Measurements from ENCODE around the gene ISOC1.

ISOC1 gene

DNA sequence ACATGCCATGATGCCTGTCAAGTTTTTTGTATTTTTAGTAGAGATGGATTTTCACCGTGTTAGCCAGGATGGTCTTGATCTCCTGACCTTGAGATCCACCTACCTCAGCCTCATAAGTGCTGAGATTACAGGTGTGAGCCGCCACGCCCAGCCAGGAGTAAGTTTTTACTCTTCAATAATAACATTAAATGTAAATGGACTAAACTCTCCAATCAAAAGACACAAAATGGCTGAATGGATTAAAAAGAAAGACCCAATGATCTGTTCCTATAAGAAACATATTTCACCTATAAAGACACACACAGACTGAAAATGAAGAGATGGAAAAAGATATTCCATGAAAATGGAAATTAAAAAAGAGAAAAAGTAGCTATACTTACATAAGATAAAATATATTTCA lies 37.2 kb upstream of the ISOC1 start:
- TF ChIP-seq, protein P1, sequence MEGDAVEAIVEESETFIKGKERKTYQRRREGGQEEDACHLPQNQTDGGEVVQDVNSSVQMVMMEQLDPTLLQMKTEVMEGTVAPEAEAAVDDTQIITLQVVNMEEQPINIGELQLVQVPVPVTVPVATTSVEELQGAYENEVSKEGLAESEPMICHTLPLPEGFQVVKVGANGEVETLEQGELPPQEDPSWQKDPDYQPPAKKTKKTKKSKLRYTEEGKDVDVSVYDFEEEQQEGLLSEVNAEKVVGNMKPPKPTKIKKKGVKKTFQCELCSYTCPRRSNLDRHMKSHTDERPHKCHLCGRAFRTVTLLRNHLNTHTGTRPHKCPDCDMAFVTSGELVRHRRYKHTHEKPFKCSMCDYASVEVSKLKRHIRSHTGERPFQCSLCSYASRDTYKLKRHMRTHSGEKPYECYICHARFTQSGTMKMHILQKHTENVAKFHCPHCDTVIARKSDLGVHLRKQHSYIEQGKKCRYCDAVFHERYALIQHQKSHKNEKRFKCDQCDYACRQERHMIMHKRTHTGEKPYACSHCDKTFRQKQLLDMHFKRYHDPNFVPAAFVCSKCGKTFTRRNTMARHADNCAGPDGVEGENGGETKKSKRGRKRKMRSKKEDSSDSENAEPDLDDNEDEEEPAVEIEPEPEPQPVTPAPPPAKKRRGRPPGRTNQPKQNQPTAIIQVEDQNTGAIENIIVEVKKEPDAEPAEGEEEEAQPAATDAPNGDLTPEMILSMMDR (IDR thresholded peaks at IDR 0.05; ENCODE audit: borderline replicate concordance, extremely low read depth, low read length, poor library complexity, severe bottlenecking), result no peak
- no peak for TF ChIP-seq EZH2 (IDR thresholded peaks at IDR 0.05; ENCODE audit: borderline replicate concordance, low read depth, low read length, severe bottlenecking)
- no peak for ATAC-seq (ENCODE audit: insufficient read depth, low read depth)
- Histone ChIP-seq H2AFZ (ENCODE audit: low read depth, low read length) (no peak overlapping the region), H3K4me2 (ENCODE audit: insufficient read depth, low read length) (no peak overlapping the region), H3K9ac (ENCODE audit: low read depth, low read length) (no peak overlapping the region), H3K27me3 (ENCODE audit: insufficient read depth, low read length, poor library complexity) (no peaks in the 10 kb centered on the region), H4K20me1 (ENCODE audit: insufficient read depth, low read length) (no peaks in the 10 kb centered on the region), H3K4me3 (ENCODE audit: low read depth in 1 of 2, low read length in 2 of 2) (no peak overlapping the region), H3K79me2 (ENCODE audit: insufficient read depth, low read length) (no peaks in the 10 kb centered on the region), H3K9me3 (ENCODE audit: insufficient read depth, low read length, severe bottlenecking) (peaks cover 3% of the 10 kb centered on the region), H3K36me3 (ENCODE audit: insufficient read depth, low read length) (no peaks in the 10 kb centered on the region), H3K4me1 (ENCODE audit: insufficient read depth, low read length) (no peaks in the 10 kb centered on the region), H3K27ac (ENCODE audit: low read length) (no peak overlapping the region)
- no peak for DNase-seq

GRCh38 chr5:129061849-129062248 lies 32.7 kb upstream of the ISOC1 start:
- Histone ChIP-seq H3K4me1 (ENCODE audit: insufficient read depth, low read length) (no peaks in the 10 kb centered on the region), H3K4me3 (ENCODE audit: low read depth in 1 of 2, low read length in 2 of 2) (no peak overlapping the region), H3K4me2 (ENCODE audit: insufficient read depth, low read length) (no peak overlapping the region), H3K27ac (ENCODE audit: low read length) (no peak overlapping the region), H2AFZ (ENCODE audit: low read depth, low read length) (no peak overlapping the region), H3K36me3 (ENCODE audit: insufficient read depth, low read length) (no peaks in the 10 kb centered on the region), H3K27me3 (ENCODE audit: insufficient read depth, low read length, poor library complexity) (no peaks in the 10 kb centered on the region), H4K20me1 (ENCODE audit: insufficient read depth, low read length) (no peaks in the 10 kb centered on the region), H3K9me3 (ENCODE audit: insufficient read depth, low read length, severe bottlenecking) (peaks cover 3% of the 10 kb centered on the region), H3K79me2 (ENCODE audit: insufficient read depth, low read length) (no peaks in the 10 kb centered on the region), H3K9ac (ENCODE audit: low read depth, low read length) (no peak overlapping the region)
- ATAC-seq (ENCODE audit: insufficient read depth, low read depth), result no peak
- TF ChIP-seq, protein P1 (IDR thresholded peaks at IDR 0.05; ENCODE audit: borderline replicate concordance, extremely low read depth, low read length, poor library complexity, severe bottlenecking), result no peak
- TF ChIP-seq EZH2 (IDR thresholded peaks at IDR 0.05; ENCODE audit: borderline replicate concordance, low read depth, low read length, severe bottlenecking), result no peak
- DNase-seq, result no peak

GRCh38 chr5:129063483-129064113 lies 31.0 kb upstream of the ISOC1 start:
- no peak for DNase-seq
- H3K9ac ChIP-seq (ENCODE audit: low read depth, low read length), result no peak overlapping the region
- no peak overlapping the region for H2AFZ ChIP-seq (ENCODE audit: low read depth, low read length)
- no peaks in the 10 kb centered on the region for H3K36me3 ChIP-seq (ENCODE audit: insufficient read depth, low read length)
- H4K20me1 ChIP-seq (ENCODE audit: insufficient read depth, low read length), result no peaks in the 10 kb centered on the region
- H3K4me3 ChIP-seq (ENCODE audit: low read depth in 1 of 2, low read length in 2 of 2), result no peak overlapping the region
- H3K79me2 ChIP-seq (ENCODE audit: insufficient read depth, low read length), result no peaks in the 10 kb centered on the region
- H3K9me3 ChIP-seq (ENCODE audit: insufficient read depth, low read length, severe bottlenecking), result no peaks in the 10 kb centered on the region
- no peak for ATAC-seq (ENCODE audit: insufficient read depth, low read depth)
- no peak overlapping the region for H3K27ac ChIP-seq (ENCODE audit: low read length)
- no peaks in the 10 kb centered on the region for H3K27me3 ChIP-seq (ENCODE audit: insufficient read depth, low read length, poor library complexity)
- TF ChIP-seq EZH2 (IDR thresholded peaks at IDR 0.05; ENCODE audit: borderline replicate concordance, low read depth, low read length, severe bottlenecking), result no peak
- TF ChIP-seq, protein P1 (IDR thresholded peaks at IDR 0.05; ENCODE audit: borderline replicate concordance, extremely low read depth, low read length, poor library complexity, severe bottlenecking), result no peak
- H3K4me1 ChIP-seq (ENCODE audit: insufficient read depth, low read length), result no peaks in the 10 kb centered on the region
- H3K4me2 ChIP-seq (ENCODE audit: insufficient read depth, low read length), result no peak overlapping the region

All from DND-41 (cell line).